Testis (tissue), 2 donors: Measurements from ENCODE around the gene SMYD3.

ENCODE experiments used
- CTCF ChIP-seq, 3 experiments: fragments of 450-650 bp in 2 of 3; fragments of 200-600 bp in 1 of 3; sonication (generic) in 1 of 3; IDR thresholded peaks; one replicate each; pipeline ENCODE4 v1.5.1; 2016 to 2019; ENCODE audit warnings: antibody characterized with exemption in 3 of 3, mild to moderate bottlenecking in 2 of 3, moderate library complexity in 1 of 3
- POLR2A ChIP-seq: fragments of 450-650 bp; IDR thresholded peaks from one replicate; pipeline ENCODE4 v1.6.1; 2017; ENCODE audit warnings: antibody characterized with exemption, mild to moderate bottlenecking, moderate library complexity

GRCh38 chr1:246005067-246005466, 502.0 kb downstream of the SMYD3 start:
- TF ChIP-seq POLR2A (no peak), CTCF (IDR thresholded peaks at IDR 0.05) (no peak)
